Lung (tissue), 12 donors: ENCODE results near the gene CLPTM1L. TPM values are rescaled to one million over a fixed set of nuclear protein-coding genes. Genes with fewer than 3 reads are reported as not detected.

ENCODE experiments used
- ATAC-seq: fragments of 200-7000 bp; cut with Tn5 transposase; one replicate; pipeline ENCODE4 v1.9.1; 2020; ENCODE audit warnings: moderate number of reproducible peaks; ENCODE audit not compliant: insufficient read depth, low FRiP score
- DNase-seq, 3 donors: peaks; one replicate each; pipeline ENCODE4 v3.0.0-alpha.2; 2013 to 2017
- H3K27ac ChIP-seq, 2 donors: one replicate each; pipeline ENCODE4 v1.5.1; 2013; ENCODE audit warnings: mild to moderate bottlenecking in 2 of 2, moderate library complexity in 2 of 2, control low read depth in 1 of 2, inconsistent platforms in 1 of 2, low read depth in 1 of 2, low read length in 1 of 2
- H3K27me3 ChIP-seq, 3 donors: one replicate each; pipeline ENCODE4 v1.5.1; 2013; ENCODE audit warnings: low read length in 2 of 3; ENCODE audit not compliant: control insufficient read depth in 3 of 3, insufficient read depth in 3 of 3
- H3K36me3 ChIP-seq, 4 donors: one replicate each; pipeline ENCODE4 v1.5.1; 2013; ENCODE audit warnings: low read length in 4 of 4, mild to moderate bottlenecking in 1 of 4, moderate library complexity in 1 of 4; ENCODE audit not compliant: control insufficient read depth in 4 of 4, insufficient read depth in 4 of 4
- H3K4me1 ChIP-seq, 5 donors: one replicate each; pipeline ENCODE4 v1.5.1; 2013; ENCODE audit warnings: low read length in 5 of 5, mild to moderate bottlenecking in 2 of 5, moderate library complexity in 1 of 5; ENCODE audit not compliant: control insufficient read depth in 5 of 5, insufficient read depth in 5 of 5
- H3K4me3 ChIP-seq: one replicate; pipeline ENCODE4 v1.5.1; 2013; ENCODE audit warnings: mild to moderate bottlenecking, control low read depth, moderate library complexity
- H3K9ac ChIP-seq, 2 donors: one replicate each; pipeline ENCODE4 v1.5.1; 2013; ENCODE audit warnings: low read length in 2 of 2, control low read depth in 1 of 2; ENCODE audit not compliant: insufficient read depth in 1 of 2
- H3K9me3 ChIP-seq, 4 donors: one replicate each; pipeline ENCODE4 v1.5.1; 2013; ENCODE audit warnings: low read length in 3 of 4, mild to moderate bottlenecking in 1 of 4, moderate library complexity in 1 of 4; ENCODE audit not compliant: control insufficient read depth in 4 of 4, insufficient read depth in 3 of 4
- CTCF ChIP-seq: IDR thresholded peaks from 2 replicates; pipeline ENCODE4 v1.5.1; 2012; ENCODE audit warnings: mild to moderate bottlenecking; ENCODE audit errors: control extremely low read depth, extremely low read depth
- WGBS, 2 donors: extraction: QIAGEN DNeasy Blood & Tissue Kit; methylation state at CpG; one replicate each; pipeline ENCODE4 v1.1.7; 2013; 5-methylcytosine and 5-hydroxymethylcytosine counted together
- polyA plus RNA-seq, 2 donors: library from polyadenylated mRNA; stranded (reverse); fragments of 200-250 nt; gene quantifications; one replicate each; pipeline ENCODE4 v1.2.1, GENCODE V29; 2013
- total RNA-seq, 2 donors: library from RNA; depleted of rRNA in 1 of 2; stranded (reverse); fragments of >200 nt in 1 of 2; gene quantifications; one replicate each; pipeline ENCODE4 v1.2.1, GENCODE V29; 2014 to 2021
- donor health status: control.
- donor health status: control.
- donor health status: Bipolar disorder and iron deficiency.
- donor health status: healthy.
- donor health status: DM: yes; HTN: yes; CAD: no.

The CLPTM1L gene
- total and polyA plus RNA-seq, 4 donors = 79.0 to 153 (median 144) TPM

- H3K9ac ChIP-seq = no peak overlapping the region
- DNase-seq = peak in 1 of 3 donors; percentile 3
- no peak for ATAC-seq
- 89 to 91% methylated on average over 22 of the region's 22 CpGs for whole genome bisulfite sequencing, 2 donors
- no peak overlapping the region for H3K27ac ChIP-seq
- TF ChIP-seq CTCF = no peak
- peaks cover 0 to 2% (median 0%) of the 10 kb centered on the region in 4 donors for H3K9me3 ChIP-seq
- peaks cover 8 to 60% (median 21%) of the 10 kb centered on the region in 4 donors for H3K36me3 ChIP-seq
- H3K27me3 ChIP-seq = no peaks in the 10 kb centered on the region
- H3K4me1 ChIP-seq = peaks cover 0 to 1% (median 0%) of the 10 kb centered on the region in 5 donors
- H3K4me3 ChIP-seq = no peak overlapping the region
These were observed 18.9 kb downstream of the CLPTM1L start for GRCh38 chr5:1325870-1326531.

GRCh38 chr5:1325191-1325741, 19.6 kb downstream of the CLPTM1L start:
- no peak overlapping the region for H3K9ac ChIP-seq
- no peaks in the 10 kb centered on the region for H3K4me1 ChIP-seq
- TF ChIP-seq CTCF = no peak
- no peak overlapping the region for H3K27ac ChIP-seq
- no peak overlapping the region for H3K4me3 ChIP-seq
- H3K9me3 ChIP-seq = peaks cover 0 to 3% (median 0%) of the 10 kb centered on the region in 4 donors
- peaks cover 8 to 62% (median 19%) of the 10 kb centered on the region in 4 donors for H3K36me3 ChIP-seq
- peak in 1 of 3 donors; percentile 2 for DNase-seq
- no peaks in the 10 kb centered on the region for H3K27me3 ChIP-seq
- WGBS, 2 donors = 94% methylated on average over 17 of the region's 17 CpGs
- ATAC-seq = no peak

GRCh38 chr5:1324719-1325190, 20.1 kb downstream of the CLPTM1L start:
- peak in 1 of 3 donors; percentile 4 for DNase-seq
- WGBS, 2 donors = 91 to 96% methylated on average over 17 of the region's 17 CpGs
- TF ChIP-seq CTCF = no peak
- Histone ChIP-seq H3K4me1 (no peaks in the 10 kb centered on the region), H3K4me3 (no peak overlapping the region), H3K27ac (no peak overlapping the region), H3K27me3 (no peaks in the 10 kb centered on the region), H3K9ac (no peak overlapping the region), H3K9me3 (peaks cover 0 to 2% (median 0%) of the 10 kb centered on the region in 4 donors), H3K36me3 (peaks cover 12 to 61% (median 17%) of the 10 kb centered on the region in 4 donors)
- no peak for ATAC-seq
